COR-L47 (cell line): ENCODE results near the gene TSGA10.
A peak's percentile ranks its signal among the peaks of the same experiment; 100 is the strongest.
"Not testable (repeated sequence)": the region's sequence is repeated elsewhere in the genome, so short reads cannot be mapped to it uniquely, and the experiment has no call there.

Experiments used
- DNase-seq: peaks from one replicate; lab custom pipeline; 2025; lab: John Stamatoyannopoulos, UW

TSGA10 gene, protein sequence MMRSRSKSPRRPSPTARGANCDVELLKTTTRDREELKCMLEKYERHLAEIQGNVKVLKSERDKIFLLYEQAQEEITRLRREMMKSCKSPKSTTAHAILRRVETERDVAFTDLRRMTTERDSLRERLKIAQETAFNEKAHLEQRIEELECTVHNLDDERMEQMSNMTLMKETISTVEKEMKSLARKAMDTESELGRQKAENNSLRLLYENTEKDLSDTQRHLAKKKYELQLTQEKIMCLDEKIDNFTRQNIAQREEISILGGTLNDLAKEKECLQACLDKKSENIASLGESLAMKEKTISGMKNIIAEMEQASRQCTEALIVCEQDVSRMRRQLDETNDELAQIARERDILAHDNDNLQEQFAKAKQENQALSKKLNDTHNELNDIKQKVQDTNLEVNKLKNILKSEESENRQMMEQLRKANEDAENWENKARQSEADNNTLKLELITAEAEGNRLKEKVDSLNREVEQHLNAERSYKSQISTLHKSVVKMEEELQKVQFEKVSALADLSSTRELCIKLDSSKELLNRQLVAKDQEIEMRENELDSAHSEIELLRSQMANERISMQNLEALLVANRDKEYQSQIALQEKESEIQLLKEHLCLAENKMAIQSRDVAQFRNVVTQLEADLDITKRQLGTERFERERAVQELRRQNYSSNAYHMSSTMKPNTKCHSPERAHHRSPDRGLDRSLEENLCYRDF

GRCh38 chr2:99154643-99155536 lies at the start of gene TSGA10, which contains the start of gene LIPT1:
Gene TSGA10, minus strand, starts transcription at chr2:99154942. Its CDS starts 45,503 bp downstream, at chr2:99109439.
Gene LIPT1, plus strand, starts transcription at chr2:99154967. Its CDS starts 6,991 bp downstream, at chr2:99161958.
- peak; percentile 89 for DNase-seq

DNA sequence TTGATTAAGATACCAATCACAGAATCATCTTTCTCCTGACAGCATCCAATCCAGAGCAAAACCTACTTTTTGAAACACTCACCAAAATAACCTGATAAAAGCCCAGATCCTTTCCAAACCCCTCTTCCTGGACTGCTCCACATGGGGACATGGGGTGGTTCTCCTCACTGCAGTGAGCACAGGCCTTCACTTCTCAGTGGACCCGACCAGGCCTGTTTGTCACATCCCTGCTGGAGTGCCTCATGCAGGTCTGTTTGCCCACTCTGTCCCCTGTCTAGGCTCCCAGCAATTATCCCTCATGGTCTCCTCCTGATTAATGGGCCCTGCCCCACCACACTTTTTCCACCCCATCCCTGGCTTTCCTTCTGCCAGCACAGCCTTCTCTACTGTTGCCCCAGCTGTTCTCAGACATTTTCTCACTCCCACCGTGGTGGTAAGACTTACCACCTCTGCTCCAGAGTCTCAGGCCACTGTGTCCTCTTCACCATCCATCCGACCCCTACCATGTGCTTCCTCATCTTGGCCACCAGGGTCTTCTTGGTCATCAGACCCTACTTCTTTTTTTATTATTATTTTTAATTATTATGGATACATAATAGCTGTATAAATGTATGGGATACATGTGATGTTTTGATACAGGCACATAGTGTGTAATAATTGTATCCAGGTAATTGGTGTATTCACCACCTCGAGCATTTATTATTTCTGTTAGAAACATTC lies 47.4 kb upstream of the TSGA10 start:
- no peak for DNase-seq

- DNase-seq, result peak; percentile 49
Observed at GRCh38 chr2:99200076-99200800, 45.5 kb upstream of the TSGA10 start.

- DNase-seq, result no peak
Observed at GRCh38 chr2:99198103-99198841, 43.5 kb upstream of the TSGA10 start.

- DNase-seq, result not testable (repeated sequence)
Observed at GRCh38 chr2:99192364-99192763, 37.6 kb upstream of the TSGA10 start.

DNA sequence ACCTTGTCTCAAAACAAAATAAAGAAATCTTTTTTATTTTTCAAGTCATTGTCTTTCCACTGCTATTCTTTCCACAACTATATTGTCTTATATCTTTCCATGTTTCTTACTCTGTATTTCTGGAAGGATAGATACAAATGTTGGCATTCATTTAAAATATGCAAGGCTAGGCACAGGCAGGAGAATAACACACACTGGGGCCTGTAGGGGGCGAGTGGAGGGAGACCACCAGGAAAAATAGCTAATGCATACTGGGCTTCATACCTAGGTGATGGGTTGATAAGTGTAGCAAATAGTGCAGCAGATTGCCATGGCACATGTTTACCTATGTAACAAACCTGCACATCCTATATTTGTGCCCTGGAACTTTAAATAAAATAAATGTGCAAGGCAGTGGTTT lies 35.8 kb upstream of the TSGA10 start:
- DNase-seq, result no peak

DNA sequence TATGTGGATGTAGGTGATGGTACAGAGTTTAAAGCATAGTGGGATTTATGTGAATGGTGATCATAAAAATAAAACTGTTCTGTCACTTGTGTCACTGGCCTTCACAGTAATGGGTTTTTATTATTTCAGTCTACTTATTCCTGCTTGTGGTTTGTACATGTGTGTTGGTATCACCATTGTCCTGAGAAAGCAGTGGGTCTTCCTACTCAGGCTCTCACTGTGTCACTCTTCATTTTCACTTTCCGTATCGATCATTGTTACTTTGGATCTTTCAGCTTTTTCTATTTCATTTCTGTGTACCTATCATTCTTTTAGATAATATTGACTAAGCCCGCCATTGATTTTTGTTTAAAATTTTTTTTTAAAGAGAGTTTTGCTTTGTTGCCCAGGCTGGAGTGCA lies 33.6 kb upstream of the TSGA10 start:
- no peak for DNase-seq

DNA sequence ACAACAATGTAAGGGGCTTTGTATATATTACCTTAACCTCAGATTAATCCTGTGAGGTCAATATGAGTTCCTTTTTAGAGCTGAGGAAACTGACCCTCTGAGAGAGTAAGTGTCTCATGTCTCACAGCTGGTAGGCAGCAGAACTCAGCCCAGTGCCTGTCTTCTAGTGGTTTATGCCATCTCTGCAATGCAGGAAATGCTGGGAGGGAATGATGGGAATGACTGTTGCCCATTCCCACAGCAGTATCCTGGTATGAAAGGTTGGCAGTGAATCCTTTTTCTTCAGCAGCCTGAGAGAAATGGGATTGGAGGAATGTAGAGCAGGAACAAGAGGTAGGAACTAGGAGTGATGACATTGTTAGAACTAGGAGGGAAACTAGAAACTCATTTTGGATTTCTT lies 32.3 kb upstream of the TSGA10 start:
- DNase-seq, result no peak

DNA sequence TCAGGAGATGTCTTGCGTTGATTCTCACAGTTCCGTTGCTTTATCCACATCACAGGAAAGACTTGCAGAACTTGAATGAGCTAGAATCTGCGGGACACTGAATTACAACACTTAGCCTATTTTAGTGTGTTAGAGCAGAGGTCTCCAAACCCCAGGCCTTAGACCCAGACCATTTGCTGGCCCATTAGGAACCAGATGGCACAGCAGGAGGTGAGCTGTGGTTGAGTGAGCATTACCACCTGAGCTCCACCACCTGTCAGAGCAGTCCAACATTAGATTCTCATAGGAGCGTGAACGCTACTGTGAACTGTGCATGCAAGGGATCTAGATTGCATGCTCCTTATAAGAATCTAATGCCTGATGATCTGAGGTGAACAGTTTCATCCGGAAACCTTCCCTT lies 30.1 kb upstream of the TSGA10 start:
- DNase-seq, result no peak

DNA sequence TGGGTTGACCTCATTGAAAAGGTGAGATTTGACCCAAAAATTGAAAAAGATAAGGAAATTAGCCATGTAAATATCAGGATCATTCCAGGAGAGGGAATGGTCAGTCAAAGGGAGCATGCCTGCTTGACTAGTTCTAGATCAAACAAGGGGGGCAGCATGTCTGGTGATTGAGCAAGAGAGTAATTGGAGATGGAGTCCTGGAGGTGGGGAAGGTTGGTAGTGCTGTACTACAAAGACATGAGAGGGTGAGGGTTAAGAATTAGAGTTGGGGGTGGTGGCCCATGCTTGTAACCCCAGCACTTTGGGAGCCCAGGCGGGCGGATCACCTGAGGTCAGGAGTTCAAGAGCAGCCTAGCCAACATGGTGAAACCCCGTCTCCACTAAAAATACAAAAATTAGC lies 28.3 kb upstream of the TSGA10 start:
- DNase-seq, result no peak

DNA sequence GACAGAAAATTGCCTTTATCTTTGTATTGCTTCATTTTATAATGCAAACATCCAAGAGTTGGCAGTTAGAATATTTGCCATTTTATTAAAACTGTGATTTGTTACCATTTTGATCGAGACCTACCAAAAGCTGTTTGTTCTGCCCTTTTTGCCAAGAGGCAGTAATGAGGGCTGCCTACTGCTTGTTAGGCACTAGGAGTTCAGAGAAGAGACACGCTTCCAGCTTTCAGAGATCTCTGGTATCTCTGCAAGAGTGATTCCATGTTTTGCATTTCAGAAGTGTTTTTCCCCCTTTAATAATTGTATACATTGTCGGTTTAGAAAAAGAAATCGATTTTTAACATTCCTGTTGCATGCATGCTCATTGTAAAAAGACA lies 26.9 kb upstream of the TSGA10 start:
- peak; percentile 4 for DNase-seq

DNA sequence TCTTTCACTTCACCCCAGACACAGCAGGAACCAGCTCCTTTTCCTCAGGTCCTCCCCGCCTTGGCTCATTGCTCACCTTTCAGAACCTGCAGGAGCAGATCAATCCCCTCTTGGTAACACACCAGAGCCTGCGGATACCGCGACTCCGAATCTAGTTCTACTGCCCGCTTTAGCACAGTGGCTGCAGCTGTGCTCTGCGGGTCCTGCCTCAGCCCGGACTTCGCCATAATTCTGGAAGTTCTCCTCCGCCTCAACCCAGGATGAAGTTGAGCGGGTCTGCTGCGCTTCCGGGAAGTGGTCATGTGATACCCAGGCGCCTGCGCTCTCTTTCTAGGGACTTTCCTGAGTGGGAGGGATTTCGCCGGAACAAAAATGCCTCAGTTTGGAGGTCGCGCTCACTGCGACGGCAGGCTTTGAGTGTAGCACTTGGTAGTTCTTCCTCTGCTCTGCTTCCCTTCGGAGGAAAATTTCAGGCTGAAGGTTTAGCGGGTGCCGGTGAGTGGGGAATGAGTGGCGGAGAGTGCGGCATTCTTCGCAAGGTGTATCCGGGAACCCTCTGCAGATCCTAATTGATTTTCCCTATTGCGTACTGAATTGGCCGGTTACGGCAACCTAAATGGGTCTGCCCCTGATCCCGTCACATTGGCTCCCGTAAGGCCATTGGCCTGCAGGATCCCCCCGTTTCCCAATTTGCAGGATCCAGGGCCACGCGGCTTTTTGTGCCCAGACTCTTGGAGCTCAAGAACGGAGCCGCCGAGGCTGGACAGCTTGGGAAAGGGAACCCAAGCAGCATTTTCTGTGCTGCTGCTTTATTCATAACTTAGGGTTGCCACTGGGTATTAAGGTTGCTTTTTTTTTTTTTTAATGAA lies 26.2 kb upstream of the TSGA10 start, which contains the start of the genes MITD1 and MRPL30:
Gene MITD1, minus strand, starts transcription at position 304 of the 869 bp plus-strand sequence. Its CDS starts 77 bp downstream, at position 227.
Gene MRPL30, plus strand, starts transcription at position 430 of the 869 bp plus-strand sequence. CDS start 5,020 bp downstream, outside the sequence.
- peak; percentile 93 for DNase-seq

DNA sequence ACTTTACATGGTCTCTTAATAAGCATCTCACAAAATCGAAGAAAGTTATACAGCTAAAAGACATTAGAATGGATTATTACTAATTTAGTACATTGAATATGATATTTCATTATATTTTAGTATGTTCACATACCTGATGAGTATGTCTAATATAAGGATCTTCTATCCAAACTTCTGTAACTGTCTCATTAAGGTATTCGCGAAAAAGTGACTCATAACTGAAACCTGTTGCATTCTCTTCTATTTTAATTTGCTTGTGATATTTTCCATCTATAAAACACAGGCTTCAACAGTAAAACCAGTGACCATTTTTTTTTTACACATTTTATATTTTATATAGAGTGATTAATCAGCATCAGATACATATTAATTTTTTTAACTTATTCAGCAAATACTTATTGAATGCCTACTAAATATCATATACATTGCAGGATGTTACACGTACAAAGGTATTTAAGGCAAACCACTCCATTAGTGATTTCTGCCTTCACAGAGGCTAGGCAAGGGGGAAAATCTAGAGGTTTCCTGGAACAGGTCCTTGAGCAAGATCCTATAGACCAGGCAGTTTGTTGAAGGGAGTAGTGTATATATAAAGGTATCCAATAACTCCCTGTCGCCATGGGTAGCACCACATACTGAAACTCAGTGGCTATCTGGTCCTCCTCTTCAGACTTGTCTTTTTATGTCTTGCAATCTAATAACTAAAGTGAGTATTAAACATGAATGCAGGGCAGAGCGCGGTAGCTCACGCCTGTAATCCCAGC lies 16.8 kb upstream of the TSGA10 start:
- no peak for DNase-seq

GRCh38 chr2:99169534-99169933 lies 14.8 kb upstream of the TSGA10 start:
- DNase-seq, result no peak

DNA sequence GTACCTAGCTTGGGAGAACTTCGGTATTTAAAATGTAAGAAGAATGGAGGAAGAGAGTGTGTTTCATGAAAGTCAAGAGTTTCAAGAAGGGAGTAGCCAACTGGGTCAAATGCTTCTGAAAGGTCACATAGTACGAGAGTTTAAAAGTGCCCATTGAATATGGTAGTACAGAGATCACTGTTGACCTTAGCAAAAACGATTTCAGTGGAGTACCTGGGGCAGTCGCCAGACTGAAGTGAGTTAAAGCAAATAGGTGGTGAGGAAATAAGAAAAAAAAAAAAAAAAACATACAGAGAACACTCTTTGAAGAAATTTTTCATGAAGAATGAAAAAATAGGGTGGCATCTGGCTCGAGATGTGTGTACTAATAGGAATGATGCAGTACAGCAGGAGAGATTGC lies 11.5 kb upstream of the TSGA10 start:
- DNase-seq, result no peak

- DNase-seq, result no peak
Observed at GRCh38 chr2:99159594-99159993, 4.9 kb upstream of the TSGA10 start.

DNA sequence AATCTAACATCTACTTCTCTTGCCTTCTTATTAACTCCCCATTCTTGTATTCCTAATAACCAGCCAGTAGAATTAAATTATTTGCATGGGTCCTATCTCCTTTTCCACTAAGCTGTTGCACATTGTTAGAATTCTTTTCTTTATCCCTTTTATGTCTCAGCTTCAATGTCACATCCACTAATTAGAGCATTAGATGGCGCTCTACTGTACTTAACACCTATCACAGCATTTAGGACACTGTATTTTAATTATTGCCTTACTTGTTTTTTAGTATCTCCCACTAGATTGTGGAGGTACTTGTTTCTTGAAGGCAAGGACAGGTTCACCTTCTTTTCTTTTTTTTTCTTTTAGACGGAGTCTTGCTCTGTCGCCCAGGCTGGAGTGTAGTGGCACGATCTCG lies 3.9 kb upstream of the TSGA10 start:
- DNase-seq, result no peak

GRCh38 chr2:99156891-99157290 lies 2.1 kb upstream of the TSGA10 start:
- DNase-seq, result no peak
